ENCODE results near the gene SEC62. TPM values are rescaled to one million over a fixed set of nuclear protein-coding genes. Genes with fewer than 3 reads are reported as not detected.

The SEC62 gene
- polyA plus RNA-seq, 1 experiment, result 45.7 TPM

DNA sequence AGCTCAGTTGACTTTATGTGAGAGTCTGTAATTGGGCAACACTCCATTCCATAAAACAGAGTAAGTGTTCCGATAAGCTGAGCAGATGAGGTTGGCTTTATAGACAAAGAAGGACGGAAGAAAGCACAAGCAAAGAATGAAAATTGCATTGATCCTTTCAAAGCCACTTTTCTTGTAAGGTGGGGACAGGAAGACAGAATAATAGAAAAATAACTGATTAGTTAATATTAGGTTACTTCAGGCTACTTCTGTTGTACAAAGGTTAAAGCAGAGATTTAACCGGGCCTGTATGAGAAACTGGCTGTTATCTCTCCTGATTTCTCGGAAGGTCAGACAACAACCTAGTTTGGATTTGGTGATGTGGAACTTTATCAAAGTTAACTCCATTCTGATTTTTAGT lies 55.7 kb downstream of the SEC62 start:
- Histone ChIP-seq H3K4me3 (ENCODE audit: low read depth, low read length) (no peak overlapping the region), H3K27me3 (ENCODE audit: control insufficient read depth, insufficient read depth, low read length) (0 out of 2 replicates have a peak, but pooled peaks cover 3% of the 10 kb centered on the region), H3K36me3 (ENCODE audit: control insufficient read depth, insufficient read depth, low read length) (no peaks in the 10 kb centered on the region)
- TF ChIP-seq, protein P1, sequence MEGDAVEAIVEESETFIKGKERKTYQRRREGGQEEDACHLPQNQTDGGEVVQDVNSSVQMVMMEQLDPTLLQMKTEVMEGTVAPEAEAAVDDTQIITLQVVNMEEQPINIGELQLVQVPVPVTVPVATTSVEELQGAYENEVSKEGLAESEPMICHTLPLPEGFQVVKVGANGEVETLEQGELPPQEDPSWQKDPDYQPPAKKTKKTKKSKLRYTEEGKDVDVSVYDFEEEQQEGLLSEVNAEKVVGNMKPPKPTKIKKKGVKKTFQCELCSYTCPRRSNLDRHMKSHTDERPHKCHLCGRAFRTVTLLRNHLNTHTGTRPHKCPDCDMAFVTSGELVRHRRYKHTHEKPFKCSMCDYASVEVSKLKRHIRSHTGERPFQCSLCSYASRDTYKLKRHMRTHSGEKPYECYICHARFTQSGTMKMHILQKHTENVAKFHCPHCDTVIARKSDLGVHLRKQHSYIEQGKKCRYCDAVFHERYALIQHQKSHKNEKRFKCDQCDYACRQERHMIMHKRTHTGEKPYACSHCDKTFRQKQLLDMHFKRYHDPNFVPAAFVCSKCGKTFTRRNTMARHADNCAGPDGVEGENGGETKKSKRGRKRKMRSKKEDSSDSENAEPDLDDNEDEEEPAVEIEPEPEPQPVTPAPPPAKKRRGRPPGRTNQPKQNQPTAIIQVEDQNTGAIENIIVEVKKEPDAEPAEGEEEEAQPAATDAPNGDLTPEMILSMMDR (IDR thresholded peaks at IDR 0.05; ENCODE audit: insufficient read depth, low read depth, low read length), result no peak
- ChIA-PET CTCF (interaction anchor here (0.5 to 1.3 kb wide), 2 partner anchors 23 to 362 kb away, joined by 3 read pairs; no protein-coding TSS in a partner anchor), POLR2A (no interaction called here)
- DNase-seq (ENCODE audit: low read depth), result no peak

DNA sequence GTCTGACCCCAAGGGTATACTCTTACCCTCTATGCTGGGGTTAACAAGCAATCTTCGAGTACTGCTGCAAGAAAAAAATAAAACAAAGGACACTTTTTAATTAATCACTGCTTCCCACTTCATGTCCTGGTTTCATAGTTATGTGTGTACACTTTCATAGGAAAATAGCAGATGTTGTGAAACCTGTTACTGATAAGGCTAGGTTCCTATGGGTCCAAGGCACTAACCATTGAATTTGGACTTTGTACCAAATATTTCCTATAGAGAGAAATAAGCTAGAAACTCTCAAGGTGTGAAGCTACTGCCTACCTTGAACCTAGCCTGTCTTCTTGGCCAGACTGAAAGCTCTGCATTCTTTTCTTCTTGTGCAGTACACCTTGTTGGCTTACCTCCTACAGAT lies 56.6 kb downstream of the SEC62 start:
- TF ChIP-seq, protein P1 (IDR thresholded peaks at IDR 0.05; ENCODE audit: insufficient read depth, low read depth, low read length), result no peak
- ChIA-PET CTCF (no interaction called here), POLR2A (no interaction called here)
- Histone ChIP-seq H3K36me3 (ENCODE audit: control insufficient read depth, insufficient read depth, low read length) (no peaks in the 10 kb centered on the region), H3K4me3 (ENCODE audit: low read depth, low read length) (no peak overlapping the region), H3K27me3 (ENCODE audit: control insufficient read depth, insufficient read depth, low read length) (0 out of 2 replicates have a peak, but pooled peaks cover 3% of the 10 kb centered on the region)
- no peak for DNase-seq (ENCODE audit: low read depth)

DNA sequence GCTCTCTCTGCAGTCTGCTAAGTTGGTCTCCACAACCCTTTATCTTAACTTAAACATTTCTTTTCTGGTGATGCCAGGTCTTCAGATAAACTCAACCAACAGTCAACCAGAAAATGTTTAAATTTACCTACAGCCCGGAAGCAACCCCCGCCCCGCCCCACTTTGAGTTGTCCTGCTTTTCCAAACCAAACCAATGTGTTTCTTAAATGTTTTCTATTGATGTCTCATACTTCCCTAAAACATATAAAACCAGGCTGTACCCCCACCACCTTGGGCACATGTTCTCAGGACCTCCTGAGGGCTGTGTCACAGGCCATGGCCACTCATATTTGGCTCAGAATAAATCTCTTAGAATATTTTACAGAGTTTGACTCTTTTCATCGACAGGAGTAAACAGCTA lies 58.0 kb downstream of the SEC62 start:
- CTCF ChIA-PET, result no interaction called here
- Histone ChIP-seq H3K4me3 (ENCODE audit: low read depth, low read length) (no peak overlapping the region), H3K36me3 (ENCODE audit: control insufficient read depth, insufficient read depth, low read length) (no peaks in the 10 kb centered on the region), H3K27me3 (ENCODE audit: control insufficient read depth, insufficient read depth, low read length) (peaks cover 2% of the 10 kb centered on the region; the same call in 1 of the 2 replicates)
- no peak for DNase-seq (ENCODE audit: low read depth)
- POLR2A ChIA-PET, result no interaction called here
- TF ChIP-seq, protein P1 (IDR thresholded peaks at IDR 0.05; ENCODE audit: insufficient read depth, low read depth, low read length), result no peak

DNA sequence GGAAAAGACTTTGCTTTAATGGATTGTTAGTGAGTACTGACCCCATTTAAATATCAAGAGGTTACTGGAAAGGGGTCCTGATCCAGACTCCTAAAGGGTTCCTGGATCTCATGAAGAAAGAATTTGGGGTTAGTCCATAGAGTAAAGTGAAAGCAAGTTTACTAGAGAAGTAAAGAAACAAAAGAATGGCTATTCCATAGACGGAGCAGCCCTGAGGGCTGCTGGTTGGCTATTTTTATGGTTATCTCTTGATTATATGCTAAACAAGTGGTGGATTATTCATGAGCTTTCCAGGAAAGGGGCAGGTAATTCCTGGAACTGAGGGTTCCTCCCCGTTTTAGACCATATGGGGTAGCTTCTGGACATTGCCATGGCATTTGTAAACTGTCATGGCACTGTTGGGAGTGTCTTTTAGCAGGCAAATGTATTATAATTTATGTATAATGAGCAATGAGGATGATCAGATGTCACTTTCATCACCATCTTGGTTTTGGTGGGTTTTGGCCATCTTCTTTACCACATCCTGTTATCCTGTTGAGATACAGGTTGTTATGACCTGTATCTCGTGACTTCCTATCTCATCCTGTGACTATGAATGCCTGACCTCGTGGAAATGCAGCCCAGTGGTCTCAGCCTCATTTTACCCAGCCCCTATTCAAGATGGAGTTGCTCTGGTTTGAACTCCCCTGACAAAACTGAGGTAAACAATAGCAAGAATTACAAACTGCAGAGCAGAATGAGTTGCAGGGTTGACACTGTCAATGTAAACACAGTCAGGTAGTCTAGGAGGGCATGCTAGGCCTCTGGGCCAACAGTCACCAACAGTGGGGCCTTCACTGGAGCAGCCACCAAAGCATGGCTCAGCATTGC lies 60.9 kb downstream of the SEC62 start:
- POLR2A ChIA-PET, result no interaction called here
- H3K4me3 ChIP-seq (ENCODE audit: low read depth, low read length), result no peak overlapping the region
- CTCF ChIA-PET, result interaction anchor here (0.6 kb wide), 1 partner anchor 21 kb away, joined by 3 read pairs; no protein-coding TSS in a partner anchor
- peaks cover 1% of the 10 kb centered on the region; the same call in 1 of the 2 replicates for H3K27me3 ChIP-seq (ENCODE audit: control insufficient read depth, insufficient read depth, low read length)
- DNase-seq (ENCODE audit: low read depth), result no peak
- TF ChIP-seq, protein P1 (IDR thresholded peaks at IDR 0.05; ENCODE audit: insufficient read depth, low read depth, low read length), result no peak
- H3K36me3 ChIP-seq (ENCODE audit: control insufficient read depth, insufficient read depth, low read length), result no peaks in the 10 kb centered on the region

DNA sequence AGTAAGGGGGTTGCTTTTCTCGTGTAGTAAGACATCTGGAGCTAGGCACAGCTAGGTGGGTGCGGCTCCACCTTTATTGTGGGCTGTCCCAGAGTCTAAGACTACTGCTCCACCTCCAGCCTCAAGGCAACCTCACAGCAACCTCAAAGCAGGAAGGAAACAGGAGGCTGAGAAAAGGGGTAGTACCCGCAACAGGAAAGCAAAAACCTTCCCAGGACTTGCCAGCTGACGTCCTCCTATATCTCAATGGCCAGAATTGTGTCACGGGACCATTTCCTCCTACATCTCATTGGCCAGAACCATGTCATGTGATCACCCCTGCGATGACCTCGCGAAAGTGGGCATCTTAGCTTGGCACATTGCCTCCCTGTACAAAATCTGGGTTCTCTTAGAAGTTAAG lies 66.9 kb downstream of the SEC62 start:
- Histone ChIP-seq H3K27me3 (ENCODE audit: control insufficient read depth, insufficient read depth, low read length) (peaks cover 8% of the 10 kb centered on the region), H3K4me3 (ENCODE audit: low read depth, low read length) (no peak overlapping the region), H3K36me3 (ENCODE audit: control insufficient read depth, insufficient read depth, low read length) (no peaks in the 10 kb centered on the region)
- CTCF ChIA-PET, result no interaction called here
- TF ChIP-seq, protein P1 (IDR thresholded peaks at IDR 0.05; ENCODE audit: insufficient read depth, low read depth, low read length), result no peak
- POLR2A ChIA-PET, result no interaction called here
- no peak for DNase-seq (ENCODE audit: low read depth)

Measured in BJ (cell line).